Glutamatergic neuron (in vitro differentiated cells): ENCODE results near the gene GP1BB. TPM values are rescaled to one million over a fixed set of nuclear protein-coding genes. Genes with fewer than 3 reads are reported as not detected.

ENCODE experiments used
- DNase-seq: peaks from one replicate; pipeline ENCODE4 v3.0.0; 2022
- H3K27ac Mint-ChIP-seq: one replicate; pipeline ENCODE4 v1.8.0; 2020; ENCODE audit warnings: mild to moderate bottlenecking, mixed read lengths, inconsistent platforms; ENCODE audit not compliant: unreplicated experiment
- H3K27me3 Mint-ChIP-seq: one replicate; pipeline ENCODE4 v1.8.0; 2020; ENCODE audit warnings: mild to moderate bottlenecking, moderate library complexity, mixed read lengths, inconsistent platforms; ENCODE audit not compliant: unreplicated experiment
- H3K36me3 Mint-ChIP-seq: one replicate; pipeline ENCODE4 v1.8.0; 2020; ENCODE audit warnings: mild to moderate bottlenecking, mixed read lengths, inconsistent platforms; ENCODE audit not compliant: unreplicated experiment
- H3K4me1 Mint-ChIP-seq: one replicate; pipeline ENCODE4 v1.8.0; 2020; ENCODE audit warnings: mild to moderate bottlenecking, low read depth, mixed read lengths, inconsistent platforms; ENCODE audit not compliant: unreplicated experiment
- H3K4me3 Mint-ChIP-seq: one replicate; pipeline ENCODE4 v1.8.0; 2020; ENCODE audit warnings: mild to moderate bottlenecking, mixed read lengths, inconsistent platforms; ENCODE audit not compliant: unreplicated experiment
- H3K9me3 Mint-ChIP-seq: one replicate; pipeline ENCODE4 v1.8.0; 2020; ENCODE audit warnings: mild to moderate bottlenecking, moderate library complexity, mixed read lengths, inconsistent platforms; ENCODE audit not compliant: unreplicated experiment
- CTCF ChIP-seq: fragments of 200-600 bp; sonication (generic); IDR thresholded peaks from one replicate; pipeline ENCODE4 v1.5.0; 2021; ENCODE audit not compliant: partially characterized antibody, unreplicated experiment
- total RNA-seq: library from RNA; stranded (reverse); fragmentation: NEBNext Ultra II Directional; extraction: Animal tissue kit (Norgen Biotek cat#: 25700); gene quantifications from one replicate; pipeline ENCODE4 v1.2.1, GENCODE V29; 2021; ENCODE audit not compliant: unreplicated experiment

Gene GP1BB
- total RNA-seq, 1 donor from 2014 or later, result 8.3 TPM

GRCh38 chr22:19762568-19763457 is 39.5 kb downstream of the GP1BB start:
- Mint-ChIP-seq H3K27me3 (peaks cover 25% of the 10 kb centered on the region), H3K4me1 (peaks cover 7% of the 10 kb centered on the region), H3K27ac (no peak overlapping the region), H3K36me3 (peaks cover 6% of the 10 kb centered on the region), H3K9me3 (peaks cover 7% of the 10 kb centered on the region), H3K4me3 (no peak overlapping the region)
- no peak for DNase-seq
- no peak for TF ChIP-seq CTCF

GRCh38 chr22:19763458-19764298 is 40.3 kb downstream of the GP1BB start:
- Mint-ChIP-seq H3K36me3 (peaks cover 6% of the 10 kb centered on the region), H3K9me3 (peaks cover 7% of the 10 kb centered on the region), H3K4me1 (peaks cover 7% of the 10 kb centered on the region), H3K27ac (no peak overlapping the region), H3K4me3 (no peak overlapping the region), H3K27me3 (peaks cover 22% of the 10 kb centered on the region)
- no peak for DNase-seq
- no peak for TF ChIP-seq CTCF

GRCh38 chr22:19764299-19764593 is 40.9 kb downstream of the GP1BB start:
- Mint-ChIP-seq H3K9me3 (peaks cover 7% of the 10 kb centered on the region), H3K27me3 (peaks cover 22% of the 10 kb centered on the region), H3K4me3 (no peak overlapping the region), H3K27ac (no peak overlapping the region), H3K4me1 (peaks cover 7% of the 10 kb centered on the region), H3K36me3 (peaks cover 6% of the 10 kb centered on the region)
- no peak for DNase-seq
- TF ChIP-seq CTCF, result no peak

GRCh38 chr22:19764636-19765476 is 41.5 kb downstream of the GP1BB start:
- TF ChIP-seq CTCF, result no peak
- Mint-ChIP-seq H3K9me3 (peaks cover 8% of the 10 kb centered on the region), H3K36me3 (peaks cover 6% of the 10 kb centered on the region), H3K4me1 (peaks cover 7% of the 10 kb centered on the region), H3K4me3 (peak overlapping the region; percentile 34), H3K27ac (no peak overlapping the region), H3K27me3 (peaks cover 20% of the 10 kb centered on the region)
- no peak for DNase-seq
